Stimulated activated CD4-positive, alpha-beta T cell treated with anti-CD3 and anti-CD28 coated beads, Interleukin-4, amount 100 ng/mL, for 4 hours (primary cell): Measurements from ENCODE around the gene VSIG2.

Experiments
- DNase-seq, 2 experiments: peaks; one replicate each; pipeline ENCODE4 v3.0.0-alpha.2; 2020

Gene VSIG2

DNA sequence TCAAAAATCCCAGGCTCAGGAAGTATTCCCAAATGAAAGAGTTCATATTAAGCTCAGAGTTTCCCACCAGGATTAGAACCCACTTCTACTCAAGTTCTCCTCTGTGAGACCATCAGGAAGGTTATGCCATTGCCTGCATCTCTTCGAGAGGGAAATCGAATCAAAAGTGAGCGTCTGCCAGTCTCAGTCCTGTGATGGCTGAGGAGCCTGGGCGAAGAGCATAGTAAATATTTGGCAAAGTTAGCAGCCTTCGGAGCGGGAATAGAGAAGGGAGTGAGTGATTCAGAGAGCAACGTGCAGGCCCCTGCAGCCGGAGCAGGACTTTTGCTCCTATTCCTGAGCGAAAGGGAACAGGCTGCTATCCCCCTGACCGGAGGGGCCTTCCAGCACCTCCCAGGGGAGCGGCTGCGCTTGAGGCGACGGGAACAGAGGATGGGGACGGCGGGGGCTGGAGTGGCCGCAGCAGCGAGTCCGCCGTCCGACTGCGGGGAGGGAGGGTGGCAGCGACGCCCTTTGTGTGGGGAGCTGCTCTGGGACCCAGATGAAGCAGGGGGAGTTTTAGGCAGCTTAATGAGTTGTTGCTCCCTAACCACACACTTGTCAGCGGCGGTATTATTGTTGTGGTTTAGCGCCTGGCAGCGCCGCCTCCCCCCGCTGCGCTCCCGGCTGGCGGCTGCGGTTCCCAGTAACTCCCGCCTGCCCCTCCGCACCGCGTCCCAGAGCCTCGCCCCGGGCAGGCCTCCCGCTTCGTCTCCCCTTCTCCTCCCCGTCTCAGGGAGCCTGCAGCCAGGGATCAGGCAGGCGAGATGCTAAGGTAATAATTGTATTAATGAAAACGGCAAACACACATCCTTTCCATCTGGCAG lies 34.0 kb downstream of the VSIG2 start:
- DNase-seq = peak in 1 of 2 experiments; percentile 9

GRCh38 chr11:124717421-124717785 lies 34.7 kb downstream of the VSIG2 start:
- no peak for DNase-seq

- no peak for DNase-seq
These were observed 35.5 kb downstream of the VSIG2 start for GRCh38 chr11:124716591-124716990.

- no peak for DNase-seq
These were observed 39.7 kb downstream of the VSIG2 start for GRCh38 chr11:124712392-124712791.

- DNase-seq = no peak
These were observed 44.2 kb downstream of the VSIG2 start for GRCh38 chr11:124707829-124708228.

- no peak for DNase-seq
These were observed 52.0 kb downstream of the VSIG2 start for GRCh38 chr11:124700028-124700427.

GRCh38 chr11:124699547-124699946 lies 52.5 kb downstream of the VSIG2 start:
- no peak for DNase-seq
